Activated CD8-positive, alpha-beta memory T cell treated with anti-CD3 and anti-CD28 coated beads, Interleukin-2, amount 50 U/mL, for 24 hours (primary cell): ENCODE data around the gene DTWD1.
"Not testable (repeated sequence)": the region's sequence is repeated elsewhere in the genome, so short reads cannot be mapped to it uniquely, and the experiment has no call there.

Experiments
- DNase-seq: peaks from one replicate; pipeline ENCODE4 v3.0.0-alpha.2; 2020; ENCODE audit errors: extremely low read depth

Gene DTWD1

GRCh38 chr15:49620658-49621368, at the start of gene DTWD1, which contains the start of gene FAM227B:
Gene DTWD1, plus strand, starts transcription at chr15:49621048. Its CDS starts 4,120 bp downstream, at chr15:49625168.
Gene FAM227B, minus strand, starts transcription at chr15:49620818. Its CDS starts 5,647 bp downstream, at chr15:49615171.
- peak; percentile 85 for DNase-seq

- no peak for DNase-seq
Measured at GRCh38 chr15:49573421-49573820, 47.4 kb upstream of the DTWD1 start.

GRCh38 chr15:49589030-49589429, 31.8 kb upstream of the DTWD1 start:
- DNase-seq: no peak

GRCh38 chr15:49592829-49593316, 28.0 kb upstream of the DTWD1 start:
- DNase-seq: not testable (repeated sequence)

GRCh38 chr15:49604625-49605409, 16.0 kb upstream of the DTWD1 start:
- DNase-seq: no peak

- DNase-seq: no peak
Measured at GRCh38 chr15:49605588-49605987, 15.3 kb upstream of the DTWD1 start.

- DNase-seq: no peak
Measured at GRCh38 chr15:49606594-49606993, 14.3 kb upstream of the DTWD1 start.

- no peak for DNase-seq
Measured at GRCh38 chr15:49610157-49610918, 10.5 kb upstream of the DTWD1 start.

- not testable (repeated sequence) for DNase-seq
Measured at GRCh38 chr15:49612240-49612639, 8.6 kb upstream of the DTWD1 start.

GRCh38 chr15:49619226-49619625, 1.6 kb upstream of the DTWD1 start:
- no peak for DNase-seq

- no peak for DNase-seq
Measured at GRCh38 chr15:49620199-49620598, 649 bp upstream of the DTWD1 start.

- no peak for DNase-seq
Measured at GRCh38 chr15:49621401-49621811, 558 bp downstream of the DTWD1 start.

GRCh38 chr15:49621887-49622286, 1.0 kb downstream of the DTWD1 start:
- no peak for DNase-seq

GRCh38 chr15:49622561-49622960, 1.7 kb downstream of the DTWD1 start:
- DNase-seq: no peak

GRCh38 chr15:49624056-49624455, 3.2 kb downstream of the DTWD1 start:
- no peak for DNase-seq

- no peak for DNase-seq
Measured at GRCh38 chr15:49625460-49626036, 4.7 kb downstream of the DTWD1 start.

GRCh38 chr15:49627407-49627877, 6.6 kb downstream of the DTWD1 start:
- no peak for DNase-seq

GRCh38 chr15:49628379-49628778, 7.5 kb downstream of the DTWD1 start:
- DNase-seq: no peak

GRCh38 chr15:49637857-49638256, 17.0 kb downstream of the DTWD1 start:
- DNase-seq: no peak

GRCh38 chr15:49644364-49644794, 23.5 kb downstream of the DTWD1 start:
- no peak for DNase-seq

- DNase-seq: no peak
Measured at GRCh38 chr15:49645277-49645676, 24.4 kb downstream of the DTWD1 start.

- DNase-seq: no peak
Measured at GRCh38 chr15:49645941-49646340, 25.1 kb downstream of the DTWD1 start.
